H1 (cell line): ENCODE data around the gene L3MBTL3. TPM values are rescaled to one million over a fixed set of nuclear protein-coding genes. Genes with fewer than 3 reads are reported as not detected.

Experiments used
- CTCF ChIA-PET: fragments of 300-600 bp; sonication (Branson Sonifier 250); formaldehyde crosslinking; loops from one replicate; lab custom pipeline; 2021; ENCODE audit not compliant: partially characterized antibody; lab: Charles Lee
- POLR2A ChIA-PET: fragments of 300-600 bp; sonication (Branson Sonifier 250); formaldehyde crosslinking; loops from one replicate; lab custom pipeline; 2021; ENCODE audit warnings: inconsistent platforms; ENCODE audit not compliant: partially characterized antibody; lab: Charles Lee
- DNase-seq, 2 experiments: peaks; one replicate each; pipeline versions ENCODE4 v3.0.0 to v3.0.0-alpha.2; 2010 to 2022; ENCODE audit warnings: low spot score in 2 of 2, low read depth in 1 of 2, mixed read lengths in 1 of 2
- FAIRE-seq: peaks from 2 replicates; lab custom pipeline; 2011; peaks lifted over from hg19 to GRCh38; lab: Jason Lieb, UNC
- H2AFZ ChIP-seq: 2 replicates; pipeline ENCODE4 v1.8.1; 2012; ENCODE audit warnings: low read length, inconsistent platforms
- H2AK5ac ChIP-seq: 2 replicates; pipeline ENCODE4 v1.6.1; 2013; ENCODE audit warnings: low read depth, low read length
- H2BK120ac ChIP-seq: replicated peaks from 2 replicates; pipeline ENCODE3; 2013; ENCODE audit warnings: low read depth, low read length, inconsistent platforms
- H2BK12ac ChIP-seq: 2 replicates; pipeline ENCODE4 v1.6.1; 2013; ENCODE audit warnings: low read depth, low read length
- H2BK15ac ChIP-seq: 2 replicates; pipeline ENCODE4 v1.6.1; 2013; ENCODE audit warnings: low read length
- H2BK20ac ChIP-seq: 2 replicates; pipeline ENCODE4 v1.6.1; 2013; ENCODE audit warnings: low read length
- H2BK5ac ChIP-seq: 2 replicates; pipeline ENCODE4 v1.6.1; 2013; ENCODE audit warnings: low read depth, low read length
- H3K14ac ChIP-seq: 2 replicates; pipeline ENCODE4 v1.6.1; 2013; ENCODE audit warnings: inconsistent platforms; ENCODE audit not compliant: insufficient read length
- H3K18ac ChIP-seq: 2 replicates; pipeline ENCODE4 v1.6.1; 2013; ENCODE audit warnings: low read length; ENCODE audit errors: extremely low read depth
- H3K23ac ChIP-seq: 2 replicates; pipeline ENCODE4 v1.6.1; 2013; ENCODE audit warnings: inconsistent platforms; ENCODE audit not compliant: insufficient read length
- H3K23me2 ChIP-seq: 2 replicates; pipeline ENCODE4 v1.6.1; 2013; ENCODE audit warnings: low read depth, low read length
- H3K27ac ChIP-seq: 2 replicates; pipeline ENCODE4 v1.6.1; 2011; ENCODE audit warnings: low read depth, low read length, inconsistent platforms
- H3K27me3 ChIP-seq, 4 experiments: replicated peaks in 1 of 4; 1 replicate in 1 of 4; 2 replicates in 3 of 4; pipeline versions ENCODE4 v1.6.1 to v1.8.1; 2011 to 2013; ENCODE audit warnings: low read length in 3 of 4, mild to moderate bottlenecking in 3 of 4, inconsistent platforms in 2 of 4, mixed read lengths in 2 of 4, moderate library complexity in 1 of 4; ENCODE audit not compliant: control insufficient read depth in 3 of 4, insufficient read depth in 3 of 4; ENCODE audit errors: extremely low read depth in 1 of 4
- H3K36me3 ChIP-seq, 4 experiments: 2 replicates each; pipeline versions ENCODE4 v1.6.1 to v1.8.1; 2011 to 2013; ENCODE audit warnings: mild to moderate bottlenecking in 4 of 4, low read length in 3 of 4, moderate library complexity in 2 of 4, control low read depth in 1 of 4, inconsistent platforms in 1 of 4; ENCODE audit not compliant: insufficient read depth in 4 of 4, control insufficient read depth in 2 of 4
- H3K4ac ChIP-seq: replicated peaks from 2 replicates; pipeline ENCODE3; 2013; ENCODE audit warnings: low read length, low read depth, mixed read lengths, inconsistent platforms; ENCODE audit not compliant: insufficient read length
- H3K4me1 ChIP-seq, 4 experiments: replicated peaks in 1 of 4; 1 replicate in 1 of 4; 2 replicates in 3 of 4; pipeline versions ENCODE4 v1.6.1 to v1.8.1; 2011 to 2013; ENCODE audit warnings: low read length in 3 of 4, inconsistent platforms in 2 of 4, mixed read lengths in 1 of 4; ENCODE audit not compliant: insufficient read depth in 4 of 4, control insufficient read depth in 3 of 4
- H3K4me2 ChIP-seq, 2 experiments: 2 replicates each; pipeline versions ENCODE4 v1.6.1 to v1.8.1; 2011 to 2013; ENCODE audit warnings: low read depth in 2 of 2, low read length in 2 of 2, control low read depth in 1 of 2, inconsistent platforms in 1 of 2, mild to moderate bottlenecking in 1 of 2; ENCODE audit not compliant: insufficient read depth in 1 of 2
- H3K4me3 ChIP-seq, 4 experiments: fragments of 200-600, 300-600 bp in 1 of 4; sonication (generic), shearing (Covaris generic), sonication (Bioruptor Twin) in 1 of 4; 2 replicates each; pipeline versions ENCODE4 v1.5.1 to v1.8.1; 2011 to 2016; ENCODE audit warnings: low read length in 4 of 4, low read depth in 3 of 4, control low read depth in 2 of 4, inconsistent platforms in 2 of 4, mild to moderate bottlenecking in 2 of 4, mixed read lengths in 1 of 4, moderate library complexity in 1 of 4; ENCODE audit not compliant: insufficient read depth in 2 of 4; ENCODE audit errors: extremely low read depth in 1 of 4
- H3K56ac ChIP-seq: replicated peaks from 2 replicates; pipeline ENCODE3; 2013; ENCODE audit warnings: low read depth, mild to moderate bottlenecking, mixed read lengths, low read length, inconsistent platforms; ENCODE audit not compliant: insufficient read length
- H3K79me1 ChIP-seq: 2 replicates; pipeline ENCODE4 v1.6.1; 2013; ENCODE audit warnings: low read depth, low read length, control low read depth
- H3K79me2 ChIP-seq, 2 experiments: 2 replicates each; pipeline versions ENCODE4 v1.6.1 to v1.8.1; 2012 to 2013; ENCODE audit warnings: low read length in 2 of 2, mild to moderate bottlenecking in 2 of 2, inconsistent platforms in 1 of 2; ENCODE audit not compliant: insufficient read depth in 2 of 2, control insufficient read depth in 1 of 2
- H3K9ac ChIP-seq, 4 experiments: replicated peaks in 1 of 4; 1 replicate in 1 of 4; 2 replicates in 3 of 4; pipeline versions ENCODE4 v1.6.1 to v1.8.1; 2011 to 2013; ENCODE audit warnings: low read depth in 3 of 4, low read length in 3 of 4, control low read depth in 2 of 4, mild to moderate bottlenecking in 2 of 4, moderate library complexity in 2 of 4, inconsistent platforms in 1 of 4; ENCODE audit errors: extremely low read depth in 1 of 4
- H3K9me3 ChIP-seq, 2 experiments: 2 replicates each; pipeline versions ENCODE4 v1.6.1 to v1.8.1; 2012 to 2013; ENCODE audit warnings: mild to moderate bottlenecking in 2 of 2, moderate library complexity in 2 of 2, control low read depth in 1 of 2, inconsistent platforms in 1 of 2, low read depth in 1 of 2, low read length in 1 of 2, mixed read lengths in 1 of 2; ENCODE audit not compliant: insufficient read depth in 2 of 2
- H4K20me1 ChIP-seq, 2 experiments: replicated peaks in 1 of 2; 2 replicates each; pipeline versions ENCODE3 to v1.8.1; 2011 to 2013; ENCODE audit warnings: inconsistent platforms in 2 of 2, low read length in 2 of 2, mild to moderate bottlenecking in 1 of 2; ENCODE audit not compliant: insufficient read depth in 2 of 2, control insufficient read depth in 1 of 2
- H4K5ac ChIP-seq: 2 replicates; pipeline ENCODE4 v1.6.1; 2013; ENCODE audit warnings: low read length, low read depth, mixed read lengths, inconsistent platforms; ENCODE audit not compliant: insufficient read length
- H4K8ac ChIP-seq: 2 replicates; pipeline ENCODE4 v1.8.0; 2013; ENCODE audit warnings: mild to moderate bottlenecking, moderate library complexity, low read length, inconsistent platforms; ENCODE audit not compliant: insufficient read depth; ENCODE audit errors: extremely low read depth
- H4K91ac ChIP-seq: replicated peaks from 2 replicates; pipeline ENCODE3; 2013; ENCODE audit warnings: low read length, mixed read lengths, inconsistent platforms; ENCODE audit not compliant: insufficient read length
- CTCF ChIP-seq, 3 experiments: IDR thresholded peaks; 1 replicate in 2 of 3; 2 replicates in 1 of 3; pipeline versions ENCODE4 v1.5.1 to v1.6.1; 2011; ENCODE audit warnings: low read length in 3 of 3, mild to moderate bottlenecking in 3 of 3, inconsistent platforms in 2 of 3, low read depth in 1 of 3, moderate library complexity in 1 of 3; ENCODE audit not compliant: insufficient read depth in 1 of 3; ENCODE audit errors: control extremely low read depth in 1 of 3
- RAD21 ChIP-seq, 2 experiments: IDR thresholded peaks in 1 of 2; conservative IDR thresholded peaks in 1 of 2; 2 replicates each; pipeline ENCODE4 v1.6.1; 2011; ENCODE audit warnings: low read depth in 2 of 2, low read length in 2 of 2, improper control_type of control experiment in 1 of 2, inconsistent platforms in 1 of 2, mild to moderate bottlenecking in 1 of 2, moderate library complexity in 1 of 2
- YY1 ChIP-seq: IDR thresholded peaks from 2 replicates; pipeline ENCODE4 v1.6.1; 2011; ENCODE audit warnings: low read depth, mild to moderate bottlenecking, low read length
- WGBS, 2 experiments: shearing (Covaris generic) in 1 of 2; methylation state at CpG; one replicate each; pipeline versions ENCODE4 v1.1.6 to v1.1.7; 2013 to 2015; ENCODE audit warnings: low lambda C conversion rate in 2 of 2, mixed read lengths in 2 of 2, inconsistent platforms in 1 of 2, low coverage in 1 of 2, missing lambda C conversion rate in 1 of 2; ENCODE audit not compliant: insufficient replicate concordance in 2 of 2, insufficient coverage in 1 of 2, insufficient read length in 1 of 2; ENCODE audit errors: extremely low coverage in 1 of 2, missing lambda C conversion rate in 1 of 2; 5-methylcytosine and 5-hydroxymethylcytosine counted together
- polyA plus RNA-seq, 7 experiments: library from polyadenylated mRNA; depleted of rRNA in 3 of 7; stranded (reverse) in 5 of 7; unstranded in 2 of 7; fragments of >200 nt in 5 of 7; fragments of 200-250 nt in 2 of 7; gene quantifications; 1 replicate in 5 of 7; 2 replicates in 1 of 7; 4 replicates in 1 of 7; pipeline versions ENCODE4 v1.2.1 to v1.2.3, GENCODE V29; 2011 to 2013; ENCODE audit warnings: missing spikeins in 2 of 7, mixed read lengths in 2 of 7
- total RNA-seq: library from RNA; stranded (reverse); fragmentation: NEBNext Ultra II Directional; extraction: Animal tissue kit (Norgen Biotek cat#: 25700); gene quantifications from 2 replicates; pipeline ENCODE4 v1.2.1, GENCODE V29; 2021

The L3MBTL3 gene
- total and polyA plus RNA-seq, 2 of the 8 experiments (the other 6 are each of a cell fraction or from before 2014, with no cell fraction given): 3.9 to 17.2 TPM

GRCh38 chr6:130148181-130148580 is 129.8 kb downstream of the L3MBTL3 start:
- Histone ChIP-seq H2BK5ac (no peak overlapping the region), H4K5ac (no peak overlapping the region), H3K79me2 (no peaks in the 10 kb centered on the region), H3K4me3 (no peak overlapping the region), H3K23ac (no peak overlapping the region), H2BK15ac (no peak overlapping the region), H2BK12ac (no peak overlapping the region), H3K14ac (no peak overlapping the region), H3K36me3 (no peaks in the 10 kb centered on the region; a peak in 1 of 8 replicates), H4K20me1 (no peaks in the 10 kb centered on the region), H3K27ac (no peak overlapping the region), H3K79me1 (no peaks in the 10 kb centered on the region), H2AFZ (no peak overlapping the region), H3K56ac (no peak overlapping the region), H3K9ac (no peak overlapping the region), H2AK5ac (no peak overlapping the region), H3K27me3 (no peaks in the 10 kb centered on the region), H3K9me3 (no peaks in the 10 kb centered on the region), H3K4me1 (peaks cover 0 to 3% (median 2%) of the 10 kb centered on the region in 4 experiments; a peak in 1 of 7 replicates), H2BK120ac (no peak overlapping the region), H4K8ac (no peak overlapping the region), H3K18ac (no peak overlapping the region), H3K4ac (no peak overlapping the region), H3K23me2 (no peaks in the 10 kb centered on the region), H2BK20ac (no peak overlapping the region), H3K4me2 (no peak overlapping the region), H4K91ac (no peak overlapping the region)
- ChIA-PET POLR2A (no interaction called here), CTCF (interaction anchor here (0.8 to 1.9 kb wide), 5 partner anchors 11 to 149 kb away, joined by 3 to 8 read pairs (median 4); partner anchors contain the start of gene SAMD3)
- DNase-seq (no peak), FAIRE-seq (no peak)
- TF ChIP-seq RAD21 (IDR thresholded peaks at IDR 0.05 in 1 of 2, conservative IDR thresholded peaks at IDR 0.05 in 1 of 2; ENCODE audit: low read depth in 2 of 2, low read length in 2 of 2): peak; percentile 39 to 61
- TF ChIP-seq YY1: no peak
- TF ChIP-seq CTCF (IDR thresholded peaks at IDR 0.05; ENCODE audit: control extremely low read depth in 1 of 3, insufficient read depth in 1 of 3, low read depth in 1 of 3, low read length in 3 of 3): peak; percentile 39 to 58 (median 44)
- WGBS, 2 experiments: 83% methylated on average over 7 of the region's 7 CpGs; no CpG with 5 or more reads in 1 of the 2 experiments
